Heart left ventricle (tissue), 16 donors: ENCODE measurements around the gene RAPGEF5. TPM values are rescaled to one million over a fixed set of nuclear protein-coding genes. Genes with fewer than 3 reads are reported as not detected.

Experiments used
- ATAC-seq, 4 donors: fragments of 200-7000 bp; cut with Tn5 transposase; one replicate each; pipeline ENCODE4 v1.9.1; 2020 to 2022; ENCODE audit warnings: moderate library complexity in 4 of 4, mild to moderate bottlenecking in 3 of 4, moderate number of reproducible peaks in 1 of 4
- DNase-seq, 5 donors: peaks; one replicate each; pipeline ENCODE4 v3.0.0-alpha.2; 2020
- H3K27ac ChIP-seq, 12 donors: fragments of 200-600 bp; sonication (generic) in 4 of 12; one replicate each; pipeline versions ENCODE4 v1.5.0 to v1.8.0; 2016 to 2022; ENCODE audit warnings: mild to moderate bottlenecking in 2 of 12
- H3K27me3 ChIP-seq, 9 donors: fragments of 200-600 bp; sonication (generic) in 2 of 9; one replicate each; pipeline versions ENCODE4 v1.5.1 to v1.8.0; 2016 to 2022; ENCODE audit warnings: mild to moderate bottlenecking in 3 of 9
- H3K36me3 ChIP-seq, 9 donors: fragments of 200-600 bp; sonication (generic) in 2 of 9; one replicate each; pipeline versions ENCODE4 v1.5.0 to v1.8.0; 2018 to 2022; ENCODE audit warnings: mild to moderate bottlenecking in 2 of 9
- H3K4me1 ChIP-seq, 12 donors: fragments of 200-600 bp; sonication (generic) in 4 of 12; one replicate each; pipeline versions ENCODE4 v1.5.0 to v1.8.0; 2016 to 2022; ENCODE audit warnings: mild to moderate bottlenecking in 3 of 12
- H3K4me3 ChIP-seq, 12 donors: fragments of 200-600 bp; sonication (generic) in 4 of 12; one replicate each; pipeline versions ENCODE4 v1.5.0 to v1.8.0; 2017 to 2022; ENCODE audit warnings: mild to moderate bottlenecking in 9 of 12, moderate library complexity in 4 of 12
- H3K9me3 ChIP-seq, 12 donors: fragments of 200-600 bp; sonication (generic) in 4 of 12; one replicate each; pipeline versions ENCODE4 v1.5.0 to v1.8.0; 2016 to 2022; ENCODE audit warnings: mild to moderate bottlenecking in 1 of 12
- POLR2A ChIP-seq, 2 donors: fragments of 450-650 bp; IDR thresholded peaks; one replicate each; pipeline ENCODE4 v1.6.1; 2017; ENCODE audit warnings: antibody characterized with exemption in 2 of 2, mild to moderate bottlenecking in 2 of 2, moderate library complexity in 2 of 2
- WGBS, 4 donors: extraction: QIAGEN DNeasy Blood & Tissue Kit in 2 of 4; methylation state at CpG; one replicate each; pipeline versions ENCODE4 v1.1.5 to v1.1.7; 2013 to 2018; 5-methylcytosine and 5-hydroxymethylcytosine counted together
- intact Hi-C, 10 donors: fragments of 100-400 bp; cut with DNase I; formaldehyde crosslinking; loops; one replicate each; pipeline versions ENCODE4 v1.11.1 to v1.14.2; 2022
- polyA plus RNA-seq, 2 donors: library from polyadenylated mRNA; stranded (reverse); fragments of 200-250 nt; gene quantifications; one replicate each; pipeline ENCODE4 v1.2.3, GENCODE V29; 2013
- total RNA-seq, 9 donors: library from RNA; depleted of rRNA in 2 of 9; stranded (reverse); fragments of >200 nt in 2 of 9; fragmentation: NEBNext Ultra II Directional in 3 of 9; extraction: Animal tissue kit (Norgen Biotek cat#: 25700) in 3 of 9; gene quantifications; one replicate each; pipeline versions ENCODE4 v1.1.0 to v1.2.4, GENCODE V29; 2016 to 2023
- TF ChIP-seq, protein P1 (sequence below), 12 donors: fragments of 200-600 bp; sonication (generic) in 4 of 12; IDR thresholded peaks; one replicate each; pipeline versions ENCODE4 v1.5.0 to v1.8.0; 2018 to 2022; ENCODE audit warnings: antibody characterized with exemption in 12 of 12, mild to moderate bottlenecking in 5 of 12
- donor health status: ischemic (EF 13 %, LVEDD 7.1; RV severe dilation, severe dysfunction).
- donor health status: healthy with polysubstance abuse.
- donor health status: DM: no; HTN: yes; CAD: no.
- donor health status: DM: no; HTN: no; CAD: no.
- donor health status: ischemic (EF 25% LVEDD 6.9; RV normal size, moderate dysfunction).
- donor health status: ischemic (EF 25% LVEDD 5.7; RV mildly dilated, moderate dysfunction).
- donor health status: healthy.
- donor health status: DM: yes; HTN: yes; CAD: no.
- donor health status: ischemic (EF 35%, LVEDD 5.7; RV mildly dilated, moderate dysfunction).
- donor health status: nonischemic (EF 11% LVEDD 7.7; RV severe dilation, severe dysfunction).
- donor health status: DM: yes; HTN: yes; CAD: no.
- donor health status: PGD.
- donor health status: ischemic (EF 29% LVEDD 5.4; RV normal size, mild dysfunction).
- donor health status: nonischemic (EF 23%, LVEDD 6.1; RV moderate dilation, normal function).

RAPGEF5 gene
- total and polyA plus RNA-seq, 11 donors: 3.9 to 37.9 (median 15.3) TPM

DNA sequence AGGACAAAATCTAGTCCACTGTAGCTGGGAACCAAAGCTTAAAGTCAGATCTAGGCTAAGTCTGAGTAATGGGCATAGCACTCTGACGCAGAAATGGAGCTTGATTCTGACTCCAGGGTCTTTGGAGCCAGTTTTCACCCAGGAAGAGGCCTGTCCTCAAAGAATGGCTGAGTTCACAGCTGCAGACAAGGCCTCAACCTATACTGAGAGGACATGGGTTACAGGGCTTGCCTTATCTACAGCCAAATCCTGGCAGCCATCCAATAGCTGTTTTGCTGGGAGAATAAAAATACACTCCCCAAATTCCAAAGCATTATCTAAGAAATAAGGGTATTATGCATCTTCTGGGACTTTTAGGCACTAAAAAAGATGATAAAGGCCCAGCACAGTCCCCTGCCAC is 154.8 kb downstream of the RAPGEF5 start:
- no peak overlapping the region for H3K27ac ChIP-seq
- no peak for ATAC-seq
- peaks cover 4 to 64% (median 27%) of the 10 kb centered on the region in 12 donors for H3K4me1 ChIP-seq
- no peaks in the 10 kb centered on the region for H3K9me3 ChIP-seq
- no peak overlapping the region for H3K4me3 ChIP-seq
- peaks cover 0 to 32% (median 0%) of the 10 kb centered on the region in 9 donors for H3K36me3 ChIP-seq
- H3K27me3 ChIP-seq: no peaks in the 10 kb centered on the region
- intact Hi-C loops: no loop called here
- peak in 2 of 5 donors; percentile 20 to 32 for DNase-seq
- no peak for TF ChIP-seq POLR2A (IDR thresholded peaks at IDR 0.05)
- TF ChIP-seq, protein P1, sequence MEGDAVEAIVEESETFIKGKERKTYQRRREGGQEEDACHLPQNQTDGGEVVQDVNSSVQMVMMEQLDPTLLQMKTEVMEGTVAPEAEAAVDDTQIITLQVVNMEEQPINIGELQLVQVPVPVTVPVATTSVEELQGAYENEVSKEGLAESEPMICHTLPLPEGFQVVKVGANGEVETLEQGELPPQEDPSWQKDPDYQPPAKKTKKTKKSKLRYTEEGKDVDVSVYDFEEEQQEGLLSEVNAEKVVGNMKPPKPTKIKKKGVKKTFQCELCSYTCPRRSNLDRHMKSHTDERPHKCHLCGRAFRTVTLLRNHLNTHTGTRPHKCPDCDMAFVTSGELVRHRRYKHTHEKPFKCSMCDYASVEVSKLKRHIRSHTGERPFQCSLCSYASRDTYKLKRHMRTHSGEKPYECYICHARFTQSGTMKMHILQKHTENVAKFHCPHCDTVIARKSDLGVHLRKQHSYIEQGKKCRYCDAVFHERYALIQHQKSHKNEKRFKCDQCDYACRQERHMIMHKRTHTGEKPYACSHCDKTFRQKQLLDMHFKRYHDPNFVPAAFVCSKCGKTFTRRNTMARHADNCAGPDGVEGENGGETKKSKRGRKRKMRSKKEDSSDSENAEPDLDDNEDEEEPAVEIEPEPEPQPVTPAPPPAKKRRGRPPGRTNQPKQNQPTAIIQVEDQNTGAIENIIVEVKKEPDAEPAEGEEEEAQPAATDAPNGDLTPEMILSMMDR (IDR thresholded peaks at IDR 0.05): no peak
- WGBS, 4 donors: 85 to 92% (median 89%) methylated on average over 1 of the region's 1 CpG

DNA sequence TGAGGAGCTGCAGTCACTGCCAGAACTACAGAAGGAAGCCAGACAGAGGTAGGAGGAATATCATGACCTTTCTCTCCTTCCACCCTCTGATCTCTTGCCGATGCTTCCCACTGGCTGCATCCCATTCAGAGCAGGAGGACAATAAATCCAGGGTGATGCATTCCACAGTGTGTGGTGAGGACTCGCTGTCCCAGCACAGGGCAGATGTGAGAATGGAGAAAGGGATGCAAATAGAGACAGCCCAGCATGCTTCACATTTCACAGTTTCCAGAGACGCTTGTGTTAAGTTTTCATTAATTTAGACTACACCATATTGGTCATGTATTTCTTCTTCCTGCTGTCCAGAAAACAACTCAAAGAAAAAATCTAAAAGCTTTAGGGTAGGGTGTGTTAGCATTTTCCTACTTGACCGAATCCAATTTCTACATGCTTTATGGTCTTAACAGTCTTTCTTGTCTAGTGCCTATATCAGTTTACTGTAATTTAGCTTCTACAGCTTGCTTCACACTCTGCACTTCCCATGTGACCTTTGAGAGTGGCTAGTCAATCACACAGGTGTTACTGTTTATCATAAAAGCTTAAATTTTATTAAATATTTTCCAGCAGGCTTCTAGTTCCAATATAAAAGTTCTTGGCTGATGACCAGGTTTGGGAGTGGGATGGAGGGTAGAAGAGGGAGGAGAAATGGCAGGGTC is 155.6 kb downstream of the RAPGEF5 start:
- WGBS, 4 donors: 79 to 86% (median 85%) methylated on average over 4 of the region's 4 CpGs
- no peaks in the 10 kb centered on the region for H3K27me3 ChIP-seq
- no peak overlapping the region for H3K27ac ChIP-seq
- no peak overlapping the region for H3K4me3 ChIP-seq
- TF ChIP-seq, protein P1 (IDR thresholded peaks at IDR 0.05): no peak
- no peak for TF ChIP-seq POLR2A (IDR thresholded peaks at IDR 0.05)
- H3K9me3 ChIP-seq: no peaks in the 10 kb centered on the region
- peaks cover 0 to 40% (median 0%) of the 10 kb centered on the region in 9 donors for H3K36me3 ChIP-seq
- no peak for ATAC-seq
- peaks cover 4 to 61% (median 27%) of the 10 kb centered on the region in 12 donors for H3K4me1 ChIP-seq
- intact Hi-C loops: no loop called here
- no peak for DNase-seq

DNA sequence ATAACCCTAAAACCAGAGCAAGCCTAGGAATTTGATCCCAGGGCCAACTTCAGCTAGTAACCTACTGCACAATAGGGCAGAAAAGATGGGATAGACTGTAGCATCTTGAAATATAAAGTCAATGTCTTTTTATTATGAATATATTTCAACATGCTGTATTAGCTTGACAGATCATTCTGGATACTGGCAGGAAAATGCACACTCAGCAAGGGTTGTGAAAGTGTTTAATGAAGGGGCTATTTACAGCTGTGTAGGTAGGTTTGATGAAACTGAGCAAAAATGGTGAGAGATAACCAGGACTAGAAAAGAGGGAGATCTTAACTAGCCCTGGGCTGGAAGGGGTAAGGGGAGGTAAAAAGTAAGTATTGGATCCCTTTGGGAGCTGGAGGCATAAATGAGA is 156.2 kb downstream of the RAPGEF5 start:
- ATAC-seq: no peak
- DNase-seq: no peak
- Histone ChIP-seq H3K27me3 (no peaks in the 10 kb centered on the region), H3K27ac (no peak overlapping the region), H3K36me3 (peaks cover 0 to 44% (median 0%) of the 10 kb centered on the region in 9 donors), H3K9me3 (no peaks in the 10 kb centered on the region), H3K4me1 (peaks cover 4 to 55% (median 24%) of the 10 kb centered on the region in 12 donors), H3K4me3 (no peak overlapping the region)
- intact Hi-C loops: no loop called here
- TF ChIP-seq POLR2A (IDR thresholded peaks at IDR 0.05): no peak
- TF ChIP-seq, protein P1 (IDR thresholded peaks at IDR 0.05): no peak

DNA sequence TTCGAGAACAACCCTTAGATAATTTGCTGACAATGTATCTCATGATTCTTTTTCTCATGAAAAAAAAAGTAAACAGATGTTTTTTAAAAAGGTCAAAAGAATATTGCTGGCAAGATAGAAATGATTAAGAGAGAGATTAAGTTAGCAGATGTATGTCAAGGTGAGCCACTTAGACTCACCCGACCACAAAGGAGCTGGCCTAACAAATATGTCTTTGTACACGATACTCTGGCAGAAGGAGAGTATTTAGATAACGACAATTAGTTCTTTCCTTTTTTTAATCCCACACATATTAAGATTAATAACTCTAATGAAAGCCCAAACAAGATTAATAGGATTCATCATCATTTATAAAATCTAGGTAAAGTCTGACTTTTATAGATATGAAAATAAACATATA is 156.7 kb downstream of the RAPGEF5 start:
- no peaks in the 10 kb centered on the region for H3K9me3 ChIP-seq
- H3K4me1 ChIP-seq: peaks cover 4 to 50% (median 20%) of the 10 kb centered on the region in 12 donors
- H3K4me3 ChIP-seq: no peak overlapping the region
- no peak for TF ChIP-seq POLR2A (IDR thresholded peaks at IDR 0.05)
- TF ChIP-seq, protein P1 (IDR thresholded peaks at IDR 0.05): no peak
- no peak overlapping the region for H3K27ac ChIP-seq
- intact Hi-C loops: no loop called here
- WGBS, 4 donors: 69 to 77% (median 73%) methylated on average over 4 of the region's 4 CpGs
- DNase-seq: no peak
- H3K36me3 ChIP-seq: peaks cover 0 to 50% (median 0%) of the 10 kb centered on the region in 9 donors
- H3K27me3 ChIP-seq: no peaks in the 10 kb centered on the region
- no peak for ATAC-seq
